Osteocyte (in vitro differentiated cells): ENCODE measurements around the gene CTBP1. TPM values are rescaled to one million over a fixed set of nuclear protein-coding genes. Genes with fewer than 3 reads are reported as not detected.

Experiments used
- DNase-seq: peaks from one replicate; pipeline ENCODE4 v3.0.0; 2021; ENCODE audit warnings: mixed read lengths; ENCODE audit not compliant: unreplicated experiment; ENCODE audit errors: extremely low spot score
- H3K27ac Mint-ChIP-seq: one replicate; pipeline ENCODE4 v1.8.0; 2021; ENCODE audit warnings: mild to moderate bottlenecking, mixed read lengths; ENCODE audit not compliant: unreplicated experiment
- H3K27me3 Mint-ChIP-seq: one replicate; pipeline ENCODE4 v1.8.0; 2021; ENCODE audit warnings: mixed read lengths; ENCODE audit not compliant: unreplicated experiment
- H3K36me3 Mint-ChIP-seq: one replicate; pipeline ENCODE4 v1.8.0; 2021; ENCODE audit warnings: mixed read lengths; ENCODE audit not compliant: unreplicated experiment
- H3K4me1 Mint-ChIP-seq: one replicate; pipeline ENCODE4 v1.8.0; 2021; ENCODE audit warnings: mixed read lengths; ENCODE audit not compliant: unreplicated experiment
- H3K4me3 Mint-ChIP-seq: one replicate; pipeline ENCODE4 v1.8.0; 2021; ENCODE audit warnings: mild to moderate bottlenecking, moderate library complexity, mixed read lengths; ENCODE audit not compliant: unreplicated experiment
- H3K9me3 Mint-ChIP-seq: one replicate; pipeline ENCODE4 v1.8.0; 2021; ENCODE audit warnings: mixed read lengths; ENCODE audit not compliant: unreplicated experiment
- CTCF ChIP-seq: fragments of 200-600 bp; sonication (generic); IDR thresholded peaks from 2 replicates; pipeline ENCODE4 v1.5.0; 2021; ENCODE audit warnings: antibody characterized with exemption, mild to moderate bottlenecking, moderate library complexity
- total RNA-seq: library from RNA; stranded (reverse); gene quantifications from 2 replicates; pipeline ENCODE4 v1.2.1, GENCODE V29; 2021

The CTBP1 gene
- total RNA-seq, 1 donor from 2014 or later = 172 TPM

DNA sequence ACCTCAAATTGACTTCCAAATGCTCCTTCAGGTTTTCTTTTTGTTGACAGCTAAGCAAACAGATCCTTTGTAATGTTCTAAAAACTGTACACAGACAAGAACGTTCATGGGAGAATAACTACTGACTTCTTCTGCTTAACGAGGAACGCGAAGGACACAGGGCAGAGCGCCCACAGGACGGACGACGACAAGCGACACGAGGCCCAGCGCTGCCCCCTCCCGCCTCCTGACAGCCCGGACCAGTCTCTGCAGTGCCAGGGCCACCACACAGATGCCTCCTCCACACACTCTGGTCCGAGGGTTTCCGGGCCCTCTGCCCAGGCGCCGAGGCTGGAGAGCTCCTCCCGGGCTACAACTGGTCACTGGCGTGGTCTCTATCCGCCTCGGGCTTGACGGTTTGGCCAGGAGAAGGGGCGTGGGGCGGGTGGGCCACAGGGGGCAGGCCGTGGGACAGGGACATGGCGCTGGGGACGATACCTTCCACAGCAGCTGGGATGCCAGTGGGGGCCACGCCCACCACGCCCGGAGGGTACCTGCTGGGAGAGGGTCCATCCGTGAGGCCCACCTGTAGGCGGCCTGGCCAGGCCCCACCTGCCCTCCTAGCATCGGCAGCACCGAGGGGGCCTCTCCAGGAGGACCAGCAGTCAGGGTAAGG, 36.9 kb downstream of the CTBP1 start:
- H3K27ac Mint-ChIP-seq = peak overlapping the region; percentile 43
- no peaks in the 10 kb centered on the region for H3K9me3 Mint-ChIP-seq
- H3K4me1 Mint-ChIP-seq = peaks cover 44% of the 10 kb centered on the region
- no peak overlapping the region for H3K4me3 Mint-ChIP-seq
- no peak for TF ChIP-seq CTCF
- DNase-seq = no peak
- no peaks in the 10 kb centered on the region for H3K27me3 Mint-ChIP-seq
- H3K36me3 Mint-ChIP-seq = peaks cover 8% of the 10 kb centered on the region

- H3K27me3 Mint-ChIP-seq = no peaks in the 10 kb centered on the region
- H3K36me3 Mint-ChIP-seq = peaks cover 8% of the 10 kb centered on the region
- no peak for DNase-seq
- H3K9me3 Mint-ChIP-seq = no peaks in the 10 kb centered on the region
- peaks cover 49% of the 10 kb centered on the region for H3K4me1 Mint-ChIP-seq
- no peak overlapping the region for H3K4me3 Mint-ChIP-seq
- H3K27ac Mint-ChIP-seq = no peak overlapping the region
- no peak for TF ChIP-seq CTCF
Measured at GRCh38 chr4:1211371-1211770, 37.6 kb downstream of the CTBP1 start.

GRCh38 chr4:1210971-1211370, 38.0 kb downstream of the CTBP1 start:
- no peak for TF ChIP-seq CTCF
- H3K9me3 Mint-ChIP-seq = no peaks in the 10 kb centered on the region
- no peak overlapping the region for H3K4me3 Mint-ChIP-seq
- no peaks in the 10 kb centered on the region for H3K27me3 Mint-ChIP-seq
- no peak for DNase-seq
- H3K27ac Mint-ChIP-seq = no peak overlapping the region
- H3K36me3 Mint-ChIP-seq = peaks cover 8% of the 10 kb centered on the region
- peaks cover 49% of the 10 kb centered on the region for H3K4me1 Mint-ChIP-seq

GRCh38 chr4:1210241-1210841, 38.6 kb downstream of the CTBP1 start:
- H3K4me3 Mint-ChIP-seq = no peak overlapping the region
- H3K4me1 Mint-ChIP-seq = peaks cover 51% of the 10 kb centered on the region
- H3K36me3 Mint-ChIP-seq = peaks cover 8% of the 10 kb centered on the region
- no peak for DNase-seq
- peak overlapping the region; percentile 87 for H3K27ac Mint-ChIP-seq
- H3K27me3 Mint-ChIP-seq = no peaks in the 10 kb centered on the region
- no peak for TF ChIP-seq CTCF
- no peaks in the 10 kb centered on the region for H3K9me3 Mint-ChIP-seq

DNA sequence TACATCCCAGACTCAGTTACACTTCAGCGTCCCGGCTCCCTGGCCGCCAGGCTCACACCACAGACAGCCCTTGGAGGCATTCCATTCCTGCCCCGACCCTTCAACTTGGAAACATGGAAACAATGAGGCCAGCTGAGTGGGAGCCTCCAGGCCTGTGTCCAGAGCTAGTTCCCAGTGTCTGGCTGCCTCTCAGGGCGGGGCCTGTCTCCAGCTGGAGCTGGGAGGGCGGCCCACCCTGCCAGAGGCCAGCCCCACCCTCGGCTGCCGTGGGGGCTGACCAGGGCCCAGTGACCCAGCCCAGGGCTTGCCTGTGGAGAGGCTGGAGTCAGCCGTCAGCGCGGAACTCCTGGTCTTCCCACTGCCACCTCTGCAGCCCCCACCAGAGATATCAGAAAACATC, 39.1 kb downstream of the CTBP1 start:
- DNase-seq = no peak
- H3K4me1 Mint-ChIP-seq = peaks cover 56% of the 10 kb centered on the region
- H3K27ac Mint-ChIP-seq = peak overlapping the region; percentile 87
- no peaks in the 10 kb centered on the region for H3K27me3 Mint-ChIP-seq
- H3K36me3 Mint-ChIP-seq = peaks cover 8% of the 10 kb centered on the region
- TF ChIP-seq CTCF = no peak
- H3K4me3 Mint-ChIP-seq = no peak overlapping the region
- no peaks in the 10 kb centered on the region for H3K9me3 Mint-ChIP-seq
